Measurements from ENCODE around the gene CSH2.
A peak's percentile ranks its signal among the peaks of the same experiment; 100 is the strongest.
"Not testable (repeated sequence)": the region's sequence is repeated elsewhere in the genome, so short reads cannot be mapped to it uniquely, and the experiment has no call there.

The CSH2 gene

DNA sequence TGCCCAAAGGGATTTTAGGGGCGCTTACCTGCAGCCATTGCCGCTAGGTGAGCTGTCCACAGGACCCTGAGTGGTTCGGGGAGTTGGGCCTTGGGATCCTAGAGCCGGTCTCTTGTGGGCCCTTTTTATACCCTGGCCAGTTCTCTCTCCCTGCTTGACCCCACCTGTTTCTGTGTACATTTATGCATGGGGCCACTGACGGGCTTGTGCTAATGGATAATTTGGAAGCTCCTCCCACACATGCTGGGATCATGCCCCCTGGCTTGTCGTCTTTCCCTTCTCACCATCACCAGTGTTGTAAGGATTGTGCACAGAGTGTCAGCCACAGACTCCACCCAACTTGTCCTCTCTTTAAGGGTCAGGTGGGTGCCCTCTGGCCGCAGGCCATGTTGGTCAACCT, at the start of gene CSH2:
CSH2 (minus strand) TSS at position 101 of the 400 bp plus-strand sequence; CDS start at position 38, 63 bp downstream.
- DNase-seq = not testable (repeated sequence)

- DNase-seq = not testable (repeated sequence)
These were observed 48.9 kb upstream of the CSH2 start for GRCh38 chr17:63922402-63922801.

GRCh38 chr17:63920779-63921178, 47.3 kb upstream of the CSH2 start:
- not testable (repeated sequence) for DNase-seq

DNA sequence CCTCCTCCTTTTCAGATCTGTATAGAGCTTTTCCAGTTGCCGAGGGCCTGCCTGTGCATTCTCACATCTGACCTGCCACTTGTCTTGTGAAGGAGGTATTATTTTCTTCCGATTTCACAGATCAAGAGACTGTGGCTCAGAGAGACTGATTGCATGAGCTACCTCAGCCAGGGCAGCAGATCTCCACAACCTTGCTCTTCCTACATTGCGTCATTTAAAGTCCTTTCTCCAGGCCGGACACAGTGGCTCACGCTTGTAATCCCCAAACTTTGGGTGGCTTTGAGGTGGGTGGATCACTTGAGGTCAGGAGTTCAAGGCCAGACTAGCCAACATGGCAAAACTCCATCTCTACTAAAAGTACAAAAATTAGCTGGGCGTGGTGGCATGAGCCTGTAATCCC, 46.6 kb upstream of the CSH2 start:
- DNase-seq = not testable (repeated sequence)

DNA sequence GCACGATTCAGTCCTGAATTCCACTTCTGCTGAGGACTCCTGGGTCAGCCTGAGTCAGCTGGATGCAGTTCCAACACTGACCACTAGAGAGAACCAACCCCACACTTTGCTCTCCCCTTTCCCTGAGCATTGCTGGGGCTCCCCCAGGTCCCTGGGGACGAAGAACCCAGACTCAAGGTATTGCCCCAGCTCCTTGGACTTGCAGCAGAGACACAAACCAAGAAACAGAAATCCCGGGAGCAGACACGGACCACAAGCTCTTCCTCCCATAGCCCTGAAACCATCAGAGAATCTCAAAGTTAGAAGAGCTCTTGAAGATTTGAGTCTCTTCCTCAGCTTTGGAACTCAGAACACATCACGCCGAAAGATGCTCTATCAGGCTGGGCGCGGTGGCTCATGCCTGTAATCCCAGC, 45.8 kb upstream of the CSH2 start:
- peak; percentile 79 for DNase-seq

DNA sequence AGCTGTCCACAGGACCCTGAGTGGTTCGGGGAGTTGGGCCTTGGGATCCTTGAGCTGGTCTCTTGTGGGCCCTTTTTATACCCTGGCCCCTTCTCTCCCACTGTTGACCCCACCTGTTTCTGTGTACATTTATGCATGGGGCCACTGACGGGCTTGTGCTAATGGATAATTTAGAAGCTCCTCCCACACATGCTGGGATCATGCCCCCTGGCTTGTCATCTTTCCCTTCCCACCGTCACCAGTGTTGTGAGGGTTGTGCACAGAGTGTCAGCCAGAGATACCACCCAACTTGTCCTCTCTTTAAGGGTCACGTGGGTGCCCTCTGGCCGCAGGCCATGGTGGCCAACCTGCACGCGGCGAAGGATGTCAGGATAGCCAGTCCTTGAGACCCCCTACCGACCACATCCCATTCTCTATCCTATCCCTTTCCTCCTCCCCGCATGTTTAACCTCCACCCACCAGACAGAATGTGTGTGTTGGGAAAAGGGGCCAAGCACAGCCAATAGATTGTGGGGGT, 45.4 kb upstream of the CSH2 start, which contains the start of gene GH1:
GH1 (minus strand) TSS at position 51 of the 517 bp plus-strand sequence. CDS start 63 bp downstream, outside the sequence.
- not testable (repeated sequence) for DNase-seq

GRCh38 chr17:63918305-63918704, 44.8 kb upstream of the CSH2 start:
- no peak for DNase-seq

GRCh38 chr17:63917646-63918045, 44.2 kb upstream of the CSH2 start:
- DNase-seq = no peak

DNA sequence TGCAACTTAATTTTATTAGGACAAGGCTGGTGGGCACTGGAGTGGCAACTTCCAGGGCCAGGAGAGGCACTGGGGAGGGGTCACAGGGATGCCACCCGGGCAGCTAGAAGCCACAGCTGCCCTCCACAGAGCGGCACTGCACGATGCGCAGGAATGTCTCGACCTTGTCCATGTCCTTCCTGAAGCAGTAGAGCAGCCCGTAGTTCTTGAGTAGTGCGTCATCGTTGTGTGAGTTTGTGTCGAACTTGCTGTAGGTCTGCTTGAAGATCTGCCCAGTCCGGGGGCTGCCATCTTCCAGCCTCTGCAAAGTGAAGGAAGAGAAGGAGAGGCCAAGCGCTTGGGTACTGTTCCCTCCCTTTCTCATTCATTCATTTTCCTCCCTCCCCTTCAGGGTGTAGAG, 43.7 kb upstream of the CSH2 start:
- DNase-seq = not testable (repeated sequence)

- no peak for DNase-seq
These were observed 43.2 kb upstream of the CSH2 start for GRCh38 chr17:63916566-63917185.

GRCh38 chr17:63915753-63916152, 42.3 kb upstream of the CSH2 start:
- DNase-seq = not testable (repeated sequence)

GRCh38 chr17:63914471-63914870, 41.0 kb upstream of the CSH2 start:
- no peak for DNase-seq

GRCh38 chr17:63911657-63912100, 38.2 kb upstream of the CSH2 start:
- peak; percentile 51 for DNase-seq

DNA sequence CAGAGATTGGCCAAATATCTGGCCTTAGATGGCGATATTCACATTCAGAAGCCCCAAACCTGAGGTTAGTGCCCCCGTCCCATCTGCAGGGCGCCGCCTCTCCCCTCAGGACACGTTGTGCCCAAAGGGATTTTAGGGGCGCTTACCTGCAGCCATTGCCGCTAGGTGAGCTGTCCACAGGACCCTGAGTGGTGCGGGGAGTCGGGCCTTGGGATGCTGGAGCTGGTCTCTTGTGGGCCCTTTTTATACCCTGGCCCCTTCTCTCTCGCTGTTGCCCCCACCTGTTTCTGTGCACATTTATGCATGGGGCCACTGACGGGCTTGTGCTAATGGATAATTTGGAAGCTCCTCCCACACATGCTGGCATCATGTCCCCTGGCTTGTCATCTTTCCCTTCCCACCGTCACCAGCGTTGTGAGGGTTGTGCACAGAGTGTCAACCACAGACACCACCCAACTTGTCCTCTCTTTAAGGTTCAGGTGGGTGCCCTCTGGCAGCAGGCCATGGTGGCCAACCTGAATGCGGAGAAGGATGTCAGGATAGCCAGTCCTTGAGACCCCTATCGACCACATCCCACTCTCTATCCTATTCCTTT, 37.7 kb upstream of the CSH2 start, which contains the start of gene CSHL1:
CSHL1 (minus strand) TSS at position 218 of the 595 bp plus-strand sequence; CDS start at position 156, 62 bp downstream.
- DNase-seq = no peak

DNA sequence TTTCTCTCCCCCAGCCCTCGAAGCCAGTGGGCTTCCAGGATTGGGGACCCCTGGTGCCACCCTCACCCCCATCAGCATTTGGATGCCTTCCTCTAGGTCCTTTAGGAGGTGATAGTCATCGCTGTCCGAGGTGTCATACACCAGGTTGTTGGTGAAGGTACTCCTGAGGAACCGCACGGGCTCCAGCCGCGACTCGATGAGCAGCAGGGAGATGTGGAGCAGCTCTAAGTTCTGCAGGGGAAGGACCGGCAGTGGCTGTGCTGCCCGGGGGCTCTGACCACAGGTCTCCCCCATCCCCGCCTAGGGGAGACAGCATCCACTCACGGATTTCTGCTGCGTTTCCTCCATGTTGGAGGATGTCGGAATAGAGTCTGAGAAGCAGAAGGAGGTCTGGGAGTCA, 36.6 kb upstream of the CSH2 start:
- no peak for DNase-seq

- not testable (repeated sequence) for DNase-seq
These were observed 36.1 kb upstream of the CSH2 start for GRCh38 chr17:63909586-63909985.

DNA sequence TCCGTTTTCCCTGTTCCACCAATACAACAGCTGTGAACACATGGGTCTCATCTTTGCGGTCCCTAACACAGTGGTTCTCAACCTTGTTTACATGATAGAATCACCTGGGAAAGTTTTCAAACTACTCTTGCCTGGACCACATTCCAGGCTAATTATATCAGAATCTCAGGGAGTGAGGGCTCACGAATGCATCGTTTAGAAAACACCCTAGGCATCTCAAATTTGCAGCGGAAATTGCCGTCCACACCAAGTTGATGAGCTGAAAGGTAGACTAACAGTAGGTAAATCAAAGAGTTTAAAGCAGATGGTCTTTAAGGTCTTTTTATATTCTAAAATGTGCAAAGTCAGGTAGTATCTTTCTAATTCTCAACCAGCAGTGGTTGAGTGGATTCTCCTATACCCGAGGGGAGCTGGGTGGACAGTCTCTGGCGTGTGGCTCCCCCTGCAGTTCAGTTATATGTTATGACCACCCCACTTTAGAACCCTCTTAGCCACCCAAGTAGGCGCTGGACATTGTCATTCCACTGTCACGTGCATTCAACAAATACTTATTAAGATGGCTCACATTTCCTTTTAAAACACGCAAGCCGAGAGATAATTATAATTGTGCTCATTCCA, 33.8 kb upstream of the CSH2 start:
- DNase-seq = not testable (repeated sequence)

GRCh38 chr17:63904796-63905195, 31.3 kb upstream of the CSH2 start:
- DNase-seq = not testable (repeated sequence)

- DNase-seq = peak; percentile 67
These were observed 30.3 kb upstream of the CSH2 start for GRCh38 chr17:63903787-63904201.

- DNase-seq = not testable (repeated sequence)
These were observed 28.5 kb upstream of the CSH2 start for GRCh38 chr17:63901971-63902370.

- DNase-seq = peak; percentile 71
These were observed 25.7 kb upstream of the CSH2 start for GRCh38 chr17:63898899-63899798.
